Prostate gland (tissue), 2 donors: Measurements from ENCODE around the gene ZFX.

Experiments used
- CTCF ChIP-seq, 4 experiments: fragments of 200-600 bp in 2 of 4; fragments of 450-650 bp in 2 of 4; sonication (generic) in 2 of 4; IDR thresholded peaks; 1 replicate in 3 of 4; 2 replicates in 1 of 4; pipeline ENCODE4 v1.5.1; 2016 to 2019; ENCODE audit warnings: antibody characterized with exemption in 4 of 4, mild to moderate bottlenecking in 2 of 4, moderate library complexity in 2 of 4
- POLR2A ChIP-seq: fragments of 450-650 bp; IDR thresholded peaks from one replicate; pipeline ENCODE4 v1.6.1; 2016; ENCODE audit warnings: antibody characterized with exemption, mild to moderate bottlenecking

DNA sequence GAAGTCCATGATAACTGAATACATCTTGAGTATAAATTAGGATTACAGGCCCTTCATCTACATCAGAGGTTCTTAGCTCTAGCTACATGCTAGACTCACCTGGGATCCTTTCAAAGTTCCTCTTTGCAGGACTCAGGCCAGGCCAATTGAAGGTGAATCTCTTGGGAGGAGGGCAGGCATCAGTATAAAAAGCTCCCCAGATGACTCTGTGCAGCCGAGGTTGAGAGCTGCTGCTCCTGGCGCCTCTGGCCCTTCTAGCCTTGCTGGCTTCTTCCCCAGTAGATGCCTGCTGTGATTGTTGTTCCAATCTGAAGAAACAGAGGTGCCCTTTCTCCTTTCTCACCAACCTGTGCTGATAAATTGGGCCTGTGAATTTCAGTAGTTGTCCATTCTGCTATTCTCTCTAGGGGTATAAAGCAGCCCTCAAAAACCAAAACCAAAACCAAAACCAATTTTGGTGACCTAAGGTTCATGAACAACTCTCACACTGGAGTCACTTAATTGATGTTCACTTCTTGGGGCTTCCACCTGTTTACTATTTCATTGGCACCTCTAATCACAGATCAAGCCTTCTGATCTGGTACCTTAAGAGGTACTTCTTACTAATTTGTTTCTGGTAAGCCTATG, 85.7 kb downstream of the ZFX start:
- TF ChIP-seq CTCF (IDR thresholded peaks at IDR 0.05) = no peak
- no peak for TF ChIP-seq POLR2A
